Hepatocyte (in vitro differentiated cells): ENCODE measurements around the gene IL17RD.

Experiments used
- EZH2 ChIP-seq: fragments of 200-600 bp; sonication (generic); IDR thresholded peaks from 2 replicates; pipeline ENCODE4 v1.6.1; 2016; ENCODE audit warnings: antibody characterized with exemption, mild to moderate bottlenecking, borderline replicate concordance
- EZH2phosphoT487 ChIP-seq: fragments of 200-600 bp; sonication (generic); IDR thresholded peaks from one replicate; pipeline ENCODE4 v1.6.1; 2018; ENCODE audit warnings: antibody characterized with exemption, mild to moderate bottlenecking, low read depth, moderate library complexity; ENCODE audit not compliant: unreplicated experiment, severe bottlenecking
- TF ChIP-seq, protein P1 (sequence below): fragments of 200-600 bp; sonication (generic); IDR thresholded peaks from 2 replicates; pipeline ENCODE4 v1.5.1; 2016; ENCODE audit warnings: antibody characterized with exemption, mild to moderate bottlenecking; ENCODE audit not compliant: poor library complexity

DNA sequence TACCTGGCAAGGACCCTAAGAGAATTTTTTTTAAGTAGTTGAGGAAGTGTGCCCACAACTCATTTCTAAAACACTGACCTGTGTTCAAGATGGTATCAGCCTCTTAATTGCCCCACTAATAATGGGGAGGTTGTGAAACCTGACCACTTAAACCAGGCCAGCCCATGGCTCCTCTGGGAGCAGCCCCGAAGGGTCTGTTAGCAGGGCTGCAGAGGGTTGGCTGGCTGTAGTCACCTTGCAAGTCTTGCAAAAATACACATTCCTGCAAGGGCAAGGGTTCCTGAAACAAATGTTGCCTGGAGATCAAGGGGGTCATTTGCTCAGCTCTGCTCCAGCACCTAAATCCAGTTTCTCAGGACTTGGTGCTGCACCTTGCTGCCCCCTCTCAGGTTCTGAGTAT is 3.2 kb downstream of the IL17RD start:
- TF ChIP-seq, protein P1, sequence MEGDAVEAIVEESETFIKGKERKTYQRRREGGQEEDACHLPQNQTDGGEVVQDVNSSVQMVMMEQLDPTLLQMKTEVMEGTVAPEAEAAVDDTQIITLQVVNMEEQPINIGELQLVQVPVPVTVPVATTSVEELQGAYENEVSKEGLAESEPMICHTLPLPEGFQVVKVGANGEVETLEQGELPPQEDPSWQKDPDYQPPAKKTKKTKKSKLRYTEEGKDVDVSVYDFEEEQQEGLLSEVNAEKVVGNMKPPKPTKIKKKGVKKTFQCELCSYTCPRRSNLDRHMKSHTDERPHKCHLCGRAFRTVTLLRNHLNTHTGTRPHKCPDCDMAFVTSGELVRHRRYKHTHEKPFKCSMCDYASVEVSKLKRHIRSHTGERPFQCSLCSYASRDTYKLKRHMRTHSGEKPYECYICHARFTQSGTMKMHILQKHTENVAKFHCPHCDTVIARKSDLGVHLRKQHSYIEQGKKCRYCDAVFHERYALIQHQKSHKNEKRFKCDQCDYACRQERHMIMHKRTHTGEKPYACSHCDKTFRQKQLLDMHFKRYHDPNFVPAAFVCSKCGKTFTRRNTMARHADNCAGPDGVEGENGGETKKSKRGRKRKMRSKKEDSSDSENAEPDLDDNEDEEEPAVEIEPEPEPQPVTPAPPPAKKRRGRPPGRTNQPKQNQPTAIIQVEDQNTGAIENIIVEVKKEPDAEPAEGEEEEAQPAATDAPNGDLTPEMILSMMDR = no peak
- TF ChIP-seq EZH2 = no peak
- no peak for TF ChIP-seq EZH2phosphoT487
